ENCODE data around the gene SEC62. TPM values are rescaled to one million over a fixed set of nuclear protein-coding genes. Genes with fewer than 3 reads are reported as not detected.

SEC62 gene
- total RNA-seq, 1 donor from 2014 or later, result 34.8 TPM

- no peak for DNase-seq (ENCODE audit: low read depth)
- H3K4me3 ChIP-seq (ENCODE audit: low read depth, low read length), result no peak overlapping the region
- no peak for TF ChIP-seq CTCF (conservative IDR thresholded peaks at IDR 0.05; ENCODE audit: low read depth, low read length)
Observed at GRCh38 chr3:169999433-169999832, 32.8 kb downstream of the SEC62 start.

GRCh38 chr3:170000051-170000450 is 33.4 kb downstream of the SEC62 start:
- DNase-seq (ENCODE audit: low read depth), result no peak
- TF ChIP-seq CTCF (conservative IDR thresholded peaks at IDR 0.05; ENCODE audit: low read depth, low read length), result no peak
- H3K4me3 ChIP-seq (ENCODE audit: low read depth, low read length), result no peak overlapping the region

- no peak for TF ChIP-seq CTCF (conservative IDR thresholded peaks at IDR 0.05; ENCODE audit: low read depth, low read length)
Observed at GRCh38 chr3:170002231-170002630, 35.6 kb downstream of the SEC62 start.

GRCh38 chr3:170002879-170003278 is 36.3 kb downstream of the SEC62 start:
- H3K4me3 ChIP-seq (ENCODE audit: low read depth, low read length), result no peak overlapping the region
- no peak for TF ChIP-seq CTCF (conservative IDR thresholded peaks at IDR 0.05; ENCODE audit: low read depth, low read length)
- no peak for DNase-seq (ENCODE audit: low read depth)

More at GRCh38 chr3:170002231-170002630, 35.6 kb downstream of the SEC62 start:
- H3K4me3 ChIP-seq (ENCODE audit: low read depth, low read length), result no peak overlapping the region
- DNase-seq (ENCODE audit: low read depth), result no peak

GRCh38 chr3:170003881-170004356 is 37.3 kb downstream of the SEC62 start:
- DNase-seq (ENCODE audit: low read depth), result no peak
- no peak for TF ChIP-seq CTCF (conservative IDR thresholded peaks at IDR 0.05; ENCODE audit: low read depth, low read length)
- no peak overlapping the region for H3K4me3 ChIP-seq (ENCODE audit: low read depth, low read length)

GRCh38 chr3:170007031-170007663 is 40.5 kb downstream of the SEC62 start:
- H3K4me3 ChIP-seq (ENCODE audit: low read depth, low read length), result no peak overlapping the region
- TF ChIP-seq CTCF (conservative IDR thresholded peaks at IDR 0.05; ENCODE audit: low read depth, low read length), result no peak
- DNase-seq (ENCODE audit: low read depth), result no peak

- DNase-seq (ENCODE audit: low read depth), result no peak
- no peak overlapping the region for H3K4me3 ChIP-seq (ENCODE audit: low read depth, low read length)
- no peak for TF ChIP-seq CTCF (conservative IDR thresholded peaks at IDR 0.05; ENCODE audit: low read depth, low read length)
Observed at GRCh38 chr3:170010498-170010897, 43.9 kb downstream of the SEC62 start.
